ENCODE measurements around the gene ZFAND3.

ZFAND3 gene

DNA sequence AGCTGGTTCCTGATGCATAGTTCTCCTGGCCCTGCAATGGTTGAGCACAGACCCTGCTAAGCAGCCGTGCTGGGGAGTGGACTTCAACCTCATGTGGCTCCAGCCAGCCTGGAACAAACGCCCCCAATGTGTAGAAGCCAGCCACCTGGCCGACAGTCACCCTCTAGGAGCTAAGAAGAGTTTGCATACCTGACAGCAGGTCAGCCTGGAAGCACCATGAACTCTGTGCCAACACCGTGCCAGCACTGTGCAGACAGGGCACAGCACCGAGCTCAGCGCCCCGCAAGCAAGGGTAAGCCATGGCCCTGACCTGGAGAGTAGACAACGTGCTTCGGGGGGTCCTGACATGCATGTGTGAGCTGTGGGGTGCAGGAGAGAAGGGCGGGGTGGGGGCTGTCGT, 356.3 kb downstream of the ZFAND3 start:
- no peak for DNase-seq (ENCODE audit: low read depth in 4 of 4, low spot score in 1 of 4)

DNA sequence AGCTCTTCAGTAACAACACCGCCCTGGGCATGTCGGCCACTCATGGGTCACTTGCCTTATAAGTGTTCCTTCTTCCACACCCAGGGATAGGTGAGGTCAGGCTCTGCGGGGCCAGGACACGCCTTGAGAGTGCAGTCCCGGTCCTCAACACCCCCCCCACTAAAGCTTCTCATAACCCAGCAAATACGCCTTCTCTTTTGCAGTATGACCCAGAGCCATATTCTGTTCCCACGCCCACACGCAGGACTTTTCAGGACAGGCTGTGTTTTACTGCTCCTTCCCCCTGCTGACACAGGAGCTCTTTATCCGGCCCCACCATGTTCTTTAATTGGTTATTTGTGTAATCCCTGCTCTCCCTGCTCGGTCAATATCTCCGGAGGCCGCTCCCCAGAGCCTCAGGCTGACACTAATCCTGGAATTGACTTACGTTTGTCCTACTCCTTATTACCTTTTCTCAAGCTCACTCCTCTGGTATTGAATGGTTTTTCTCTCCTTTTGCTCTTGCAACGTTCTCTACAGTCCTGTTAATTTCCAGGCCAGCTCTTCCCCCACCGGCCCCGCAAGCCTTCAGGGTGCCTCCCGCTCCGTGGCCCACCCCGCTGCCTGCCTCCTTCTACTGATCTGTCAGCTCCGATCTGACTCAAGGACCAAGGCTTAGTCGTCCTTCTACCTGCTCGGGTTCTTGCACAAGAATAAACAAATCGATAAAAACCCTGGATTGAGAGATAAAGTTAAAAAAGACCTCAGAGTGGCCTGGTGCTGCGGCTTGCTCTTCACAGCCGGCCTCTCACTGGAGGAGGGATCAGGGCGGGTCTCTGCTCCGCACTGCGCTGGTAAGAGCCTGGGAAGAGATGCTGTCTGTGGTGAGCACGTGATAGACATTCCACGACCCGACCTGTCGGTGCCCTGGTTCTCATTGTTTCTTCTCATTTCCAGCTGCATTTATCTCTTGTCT, 357.5 kb downstream of the ZFAND3 start:
- no peak for DNase-seq (ENCODE audit: low read depth in 4 of 4, low spot score in 1 of 4)

DNA sequence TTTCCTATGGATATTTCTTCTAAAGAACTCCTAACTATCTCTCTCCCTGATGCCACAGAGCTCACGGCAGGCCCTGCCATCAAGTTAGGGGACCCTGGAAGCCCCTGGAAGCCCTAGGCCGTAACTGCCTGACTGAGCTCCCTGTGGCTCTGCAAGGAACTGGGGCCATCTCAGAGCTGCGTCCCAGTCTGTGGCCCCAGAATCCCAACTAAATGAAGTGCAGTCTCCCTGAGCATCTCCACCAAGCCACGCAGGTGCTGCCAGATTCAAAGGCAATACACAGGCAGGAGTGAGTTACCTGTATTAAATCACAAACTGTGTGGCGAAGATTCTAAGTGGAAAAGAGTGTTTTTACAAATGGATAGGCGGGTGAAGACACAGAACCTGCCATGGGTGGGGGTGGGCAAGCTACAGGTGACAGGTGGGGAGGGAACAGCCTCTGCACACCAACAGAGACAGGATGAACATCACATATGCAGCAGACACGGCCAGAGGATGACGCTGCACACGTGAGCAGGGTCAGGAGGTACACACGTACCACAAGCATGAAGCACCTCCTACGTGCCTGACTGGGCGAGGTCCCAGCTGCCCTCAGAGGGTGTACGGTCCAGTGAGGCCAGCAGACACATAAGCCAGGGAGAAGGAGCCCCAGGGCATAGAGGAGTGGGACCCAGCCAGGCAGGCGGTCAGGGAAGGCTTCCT, 358.5 kb downstream of the ZFAND3 start:
- no peak for DNase-seq (ENCODE audit: low read depth in 4 of 4, low spot score in 1 of 4)

DNA sequence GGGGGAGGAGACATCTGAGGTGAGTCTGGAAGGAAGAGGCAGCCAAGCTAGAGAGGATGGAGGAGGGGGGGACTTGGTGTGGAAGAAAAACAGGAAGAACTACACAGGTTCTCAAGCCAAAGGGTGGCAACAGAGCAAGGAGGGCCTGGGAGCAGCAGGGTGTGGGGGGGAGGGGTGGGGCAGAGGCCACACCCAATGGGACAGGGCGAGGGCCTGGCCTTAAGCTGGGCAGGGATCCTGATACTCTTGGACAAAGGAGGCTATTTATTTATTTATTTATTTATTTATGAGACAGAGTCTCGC, 359.0 kb downstream of the ZFAND3 start:
- DNase-seq (ENCODE audit: low read depth in 4 of 4, low spot score in 1 of 4) = no peak

DNA sequence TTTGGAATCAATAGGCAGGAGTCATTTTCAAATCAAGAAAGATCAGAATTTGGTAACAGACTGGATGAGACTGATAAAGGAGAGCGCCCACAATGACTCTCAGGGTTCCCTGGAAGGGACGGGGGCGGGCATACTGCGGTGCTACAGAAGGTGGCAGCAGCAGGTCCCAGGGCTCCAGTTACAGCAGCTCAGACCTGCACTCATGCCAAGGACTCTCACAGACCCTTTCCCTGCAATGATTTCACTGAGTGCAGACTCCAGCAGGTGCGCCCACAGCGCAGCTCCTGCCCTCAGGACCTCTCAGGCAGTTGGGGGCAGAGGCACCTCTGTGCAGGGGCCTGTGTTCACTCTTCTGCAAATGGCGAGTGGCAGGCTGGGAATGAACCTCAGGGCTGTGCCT, 359.8 kb downstream of the ZFAND3 start:
- DNase-seq (ENCODE audit: low read depth in 4 of 4, low spot score in 1 of 4) = no peak

DNA sequence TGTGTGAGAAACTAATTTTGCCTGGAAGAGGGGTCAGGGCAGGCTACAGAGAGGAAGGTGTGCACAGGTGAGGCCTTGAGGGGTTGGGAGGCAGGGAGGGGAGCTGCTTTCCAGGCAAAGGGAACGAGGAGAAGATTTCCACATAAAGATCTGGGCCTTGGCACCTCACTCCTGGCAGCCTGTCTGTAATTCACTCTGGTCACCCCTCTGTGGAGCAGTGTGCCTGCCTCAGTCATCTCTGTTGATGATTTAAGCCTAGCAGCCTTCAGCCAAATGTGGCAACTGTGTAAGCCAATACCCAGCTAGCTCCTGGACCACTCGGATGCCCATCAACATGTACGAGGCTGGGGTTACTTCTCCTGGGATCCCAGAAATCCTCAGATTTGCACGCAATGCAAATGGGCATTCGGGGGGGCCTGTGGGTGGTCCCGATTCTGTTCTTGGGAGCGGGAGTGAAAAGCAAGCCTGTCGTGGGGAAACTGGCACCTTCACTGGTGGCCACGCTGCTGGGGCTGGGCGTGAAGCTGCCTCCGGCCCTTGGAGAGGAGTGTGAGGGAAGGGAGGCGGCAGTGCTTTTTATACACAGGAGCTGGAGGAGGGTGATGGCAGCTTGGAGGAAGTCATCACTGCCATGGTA, 360.4 kb downstream of the ZFAND3 start:
- no peak for DNase-seq (ENCODE audit: low read depth in 4 of 4, low spot score in 1 of 4)

DNA sequence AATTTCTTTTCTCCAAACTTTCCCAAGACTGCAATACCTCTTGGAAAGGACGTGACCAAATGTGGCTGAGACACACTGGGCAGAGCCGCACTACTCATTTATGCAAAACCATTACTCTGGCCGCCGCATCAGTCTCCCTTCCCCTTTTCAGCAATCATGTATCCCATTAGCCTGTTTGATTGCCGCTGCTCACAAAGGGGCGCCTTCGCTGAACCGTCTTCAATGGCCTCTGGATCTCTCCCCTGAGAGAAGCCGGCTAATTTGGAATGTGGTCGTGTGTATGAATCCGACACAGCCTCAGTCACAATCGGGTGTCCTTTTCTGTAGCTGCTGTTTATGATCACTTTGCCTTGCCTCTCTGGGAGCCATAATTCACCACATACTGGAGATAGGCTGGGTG, 361.1 kb downstream of the ZFAND3 start:
- DNase-seq (ENCODE audit: low read depth in 4 of 4, low spot score in 1 of 4) = no peak

DNA sequence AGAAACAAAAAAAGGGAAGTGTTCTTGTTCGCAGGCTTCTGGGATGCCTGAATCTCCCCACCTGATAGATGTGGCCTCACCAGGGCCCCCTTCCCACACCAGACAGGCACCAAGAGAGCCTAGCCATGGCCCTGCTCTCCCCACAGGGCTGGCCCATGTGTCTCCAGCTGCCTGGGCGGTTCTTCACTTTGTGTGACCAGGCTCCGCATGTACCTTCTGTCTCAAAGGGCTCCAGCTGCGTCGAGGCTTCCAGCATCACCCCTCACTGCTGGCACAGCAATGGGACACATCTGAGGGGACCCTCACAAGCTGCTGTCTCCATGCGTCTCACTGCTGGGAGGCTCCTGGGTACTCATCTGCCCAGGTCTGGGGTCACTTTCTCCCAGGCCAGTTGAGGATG, 362.9 kb downstream of the ZFAND3 start:
- DNase-seq (ENCODE audit: low read depth in 4 of 4, low spot score in 1 of 4) = no peak

DNA sequence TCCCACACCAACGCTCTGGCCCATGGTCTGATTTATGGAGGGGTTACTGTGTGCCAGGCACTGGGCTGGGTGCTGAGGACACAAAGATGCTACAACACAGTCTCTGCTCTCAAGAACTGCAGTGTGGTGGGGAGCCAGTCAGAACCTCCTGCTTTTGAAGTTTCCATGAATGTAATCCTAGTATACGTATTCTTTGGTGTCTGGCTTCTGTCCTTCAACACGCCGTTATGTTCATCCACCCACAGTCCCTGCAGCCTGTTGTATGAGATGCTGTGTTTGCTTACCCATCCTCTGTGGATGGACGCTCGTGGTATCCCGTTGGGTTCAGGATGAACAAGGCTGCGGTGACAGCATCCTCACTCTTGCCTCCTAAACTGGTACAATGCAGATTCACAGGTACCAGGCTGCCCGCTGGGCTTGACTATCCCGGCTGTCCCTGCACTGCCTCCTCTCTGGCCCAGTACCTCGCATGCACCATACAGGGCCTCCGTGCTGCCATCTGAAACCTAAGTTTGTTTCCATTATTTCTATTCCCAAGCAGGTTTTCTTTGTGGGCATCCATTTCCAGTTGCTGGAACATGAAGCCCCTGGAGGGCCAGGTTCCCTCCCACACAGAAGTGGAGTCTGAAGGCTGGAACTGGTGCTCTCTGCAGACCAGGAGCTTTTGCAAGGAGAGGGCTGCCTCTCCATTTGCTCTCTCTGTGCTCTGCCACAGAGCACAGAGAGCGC, 364.5 kb downstream of the ZFAND3 start:
- DNase-seq (ENCODE audit: low read depth in 4 of 4, low spot score in 1 of 4) = no peak

DNA sequence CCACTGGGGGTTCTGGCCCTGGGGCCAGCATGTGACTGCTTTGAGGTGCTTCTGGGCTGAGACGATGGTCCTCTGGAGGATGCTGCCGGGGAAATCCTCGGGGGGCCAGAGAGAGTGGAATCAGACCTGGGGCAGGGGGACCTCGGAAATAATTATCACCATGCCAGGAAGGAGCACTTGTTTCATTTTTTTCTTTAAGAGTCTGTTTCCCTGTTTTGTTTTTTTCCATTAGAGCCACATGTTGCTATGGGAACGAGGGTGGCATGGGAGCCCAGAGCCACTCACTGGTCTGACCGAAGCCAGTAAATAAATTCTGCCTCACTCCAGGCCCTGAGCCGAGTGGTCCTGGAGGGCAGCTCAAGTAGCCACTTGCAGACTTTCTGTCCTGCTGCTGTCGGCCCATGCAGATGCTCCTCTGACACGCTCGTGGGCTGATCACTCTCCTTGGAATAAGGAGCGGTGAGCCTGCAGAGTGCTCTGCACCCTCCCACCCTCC, 365.1 kb downstream of the ZFAND3 start:
- DNase-seq (ENCODE audit: low read depth in 4 of 4, low spot score in 1 of 4) = no peak

DNA sequence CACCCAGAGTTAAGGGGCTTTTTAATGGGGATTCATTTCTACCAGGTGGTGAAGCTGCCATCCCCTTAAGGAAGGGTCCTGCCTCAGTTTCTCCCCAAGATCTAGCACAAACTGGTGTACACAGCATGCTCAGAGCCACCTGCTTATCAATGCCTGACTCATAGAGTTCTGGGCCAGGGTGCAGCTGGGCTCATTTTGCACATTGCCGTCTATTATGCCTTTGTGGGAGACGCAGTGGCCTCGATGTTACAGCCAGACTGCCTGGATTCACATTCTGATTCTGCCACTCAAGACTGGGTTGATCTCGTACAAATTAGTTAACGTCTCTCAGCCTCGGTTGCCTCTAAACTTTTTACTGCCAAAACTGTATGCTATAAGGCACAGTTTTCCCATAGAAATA, 365.7 kb downstream of the ZFAND3 start:
- DNase-seq (ENCODE audit: low read depth in 4 of 4, low spot score in 1 of 4) = no peak

DNA sequence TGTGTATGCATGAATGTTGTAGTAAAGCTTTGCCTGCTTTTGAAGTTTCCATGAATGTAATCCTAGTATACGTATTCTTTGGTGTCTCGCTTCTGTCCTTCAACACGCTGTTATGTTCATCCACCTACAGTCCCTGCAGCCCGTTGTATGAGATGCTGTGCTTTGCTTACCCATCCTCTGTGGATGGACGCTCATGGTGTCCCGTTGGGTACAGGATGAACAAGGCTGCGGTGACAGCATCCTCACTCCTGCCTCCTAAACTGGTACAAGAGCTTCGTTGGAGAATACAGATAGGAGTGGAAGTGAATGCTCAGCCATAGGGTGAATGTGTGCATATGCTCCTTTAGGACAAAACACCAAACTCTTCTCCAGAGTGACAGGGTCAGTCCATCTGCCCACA, 366.2 kb downstream of the ZFAND3 start:
- no peak for DNase-seq (ENCODE audit: low read depth in 4 of 4, low spot score in 1 of 4)

DNA sequence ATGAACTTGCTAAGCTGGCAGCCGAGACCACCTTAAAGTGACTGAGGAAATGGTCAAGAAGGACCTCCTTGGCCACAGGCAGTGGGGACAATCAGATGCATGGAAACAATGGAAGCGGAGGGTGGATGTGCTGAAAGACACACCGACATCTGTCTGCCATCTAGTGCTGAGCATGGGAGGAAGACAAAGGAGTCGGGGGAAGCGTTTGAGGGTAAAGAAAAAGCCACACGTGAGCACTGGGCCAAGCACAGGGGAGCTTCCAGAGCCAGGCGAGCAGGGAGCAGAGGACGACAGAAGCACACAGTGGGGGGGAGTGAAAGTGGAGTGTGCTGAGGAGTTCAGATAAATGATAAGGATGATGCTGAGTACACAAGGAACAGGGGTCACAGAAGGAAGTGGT, 367.8 kb downstream of the ZFAND3 start:
- DNase-seq (ENCODE audit: low read depth in 4 of 4, low spot score in 1 of 4) = no peak

DNA sequence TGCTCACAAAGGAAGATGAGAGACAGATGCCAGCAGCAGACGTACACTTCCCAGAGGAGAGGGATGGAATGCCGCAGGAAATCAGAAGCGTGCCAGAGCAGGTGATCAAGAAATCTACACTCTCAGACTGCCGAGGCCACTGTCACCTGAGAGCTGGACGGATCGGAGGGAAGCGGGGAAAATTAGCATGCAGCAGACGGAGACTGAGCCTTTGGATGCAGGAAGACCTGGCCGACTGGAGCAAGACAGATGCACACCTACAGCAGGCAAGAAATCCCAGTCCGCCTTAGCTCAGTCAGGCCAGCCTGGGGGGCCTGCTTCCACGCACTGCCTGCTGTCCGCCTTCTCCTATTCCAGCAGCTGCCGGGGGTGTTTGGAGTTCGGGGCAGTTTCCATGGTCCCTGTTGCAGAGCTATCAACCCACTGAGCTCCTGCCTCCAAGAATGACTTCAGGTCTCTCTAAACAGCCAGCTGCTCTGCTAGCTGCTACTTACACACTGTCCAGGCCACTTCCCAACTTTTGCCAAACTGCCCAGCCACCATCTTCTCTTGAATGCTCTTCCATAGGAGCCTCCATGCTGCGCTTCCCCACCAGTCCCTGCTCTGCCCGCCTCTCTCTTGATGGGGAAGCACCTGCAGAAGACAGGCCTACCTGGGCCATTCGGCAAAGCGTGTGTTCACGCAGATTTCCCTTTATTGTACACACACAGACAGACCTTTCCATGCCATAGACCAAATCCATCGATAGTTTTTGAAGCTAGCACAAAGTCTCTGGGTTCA, 368.5 kb downstream of the ZFAND3 start:
- no peak for DNase-seq (ENCODE audit: low read depth in 4 of 4, low spot score in 1 of 4)

DNA sequence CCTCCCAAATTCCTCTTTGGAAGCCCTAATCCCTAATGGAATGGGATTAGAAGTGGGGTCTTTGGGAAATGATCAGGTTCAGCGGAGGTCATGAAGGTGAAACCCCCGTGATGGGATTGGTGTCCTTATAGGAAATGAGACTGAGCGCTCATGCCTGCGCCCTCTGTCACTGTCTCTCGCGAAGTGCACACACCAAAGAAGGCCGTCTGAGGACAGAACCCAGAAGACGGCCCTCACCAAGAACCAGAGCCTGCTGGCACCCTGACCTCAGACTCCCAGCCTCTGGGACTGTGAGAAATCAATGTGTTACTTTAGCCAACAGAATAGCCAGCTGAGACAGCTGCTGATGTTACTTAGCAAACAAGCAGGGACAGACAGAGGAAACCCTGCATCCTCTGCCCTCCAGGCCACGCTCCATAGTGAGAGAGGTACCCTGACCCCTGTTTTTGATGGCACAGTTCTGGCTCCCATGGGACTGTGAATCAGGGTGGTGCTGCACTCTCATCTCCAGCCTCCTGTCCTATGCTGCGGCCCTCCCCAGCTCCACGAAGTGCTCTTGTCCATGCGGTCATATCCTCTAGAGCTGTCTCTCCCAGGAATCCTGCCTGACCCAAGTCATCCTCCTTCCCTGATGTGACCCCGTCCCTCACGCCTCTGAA, 369.3 kb downstream of the ZFAND3 start:
- no peak for DNase-seq (ENCODE audit: low read depth in 4 of 4, low spot score in 1 of 4)

DNA sequence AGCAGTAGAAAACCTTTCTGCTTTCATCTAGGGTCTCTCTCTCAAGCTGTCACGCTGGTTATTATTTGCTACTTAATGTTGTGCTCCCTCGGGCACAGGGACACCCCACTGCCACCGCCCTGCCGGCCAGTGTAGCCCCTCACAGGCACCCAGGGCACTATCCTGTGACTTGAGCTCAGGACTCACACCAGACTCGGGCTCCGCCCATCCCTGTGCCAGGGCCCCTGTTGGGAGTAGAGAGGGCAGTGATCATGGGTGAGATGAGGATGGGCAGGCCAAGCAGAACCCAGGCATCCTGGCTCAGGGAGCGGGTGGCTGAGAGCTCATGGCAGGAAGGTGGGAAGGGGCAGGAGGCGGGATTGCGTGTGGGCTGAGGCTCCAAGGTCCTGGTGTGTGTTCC, 371.9 kb downstream of the ZFAND3 start:
- no peak for DNase-seq (ENCODE audit: low read depth in 4 of 4, low spot score in 1 of 4)

DNA sequence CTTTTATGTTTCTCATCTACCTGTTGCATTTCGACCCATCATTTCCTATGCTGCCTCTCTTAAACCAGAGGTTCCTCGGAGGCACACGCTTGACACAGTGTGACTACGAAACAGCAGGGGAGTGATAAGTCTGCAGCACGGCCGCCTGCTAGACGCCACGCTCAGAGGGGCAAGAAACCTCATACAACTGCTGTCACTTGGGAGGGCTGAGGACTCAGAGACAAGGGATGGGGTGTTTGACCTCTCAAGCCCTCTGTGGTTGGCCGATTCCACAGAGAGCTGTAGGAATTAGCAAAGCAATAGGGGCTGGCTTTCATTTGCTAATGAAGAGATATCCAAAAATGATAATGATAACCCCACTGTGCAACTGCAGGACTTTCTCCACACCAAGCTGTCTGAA, 372.5 kb downstream of the ZFAND3 start:
- DNase-seq (ENCODE audit: low read depth in 4 of 4, low spot score in 1 of 4) = no peak

DNA sequence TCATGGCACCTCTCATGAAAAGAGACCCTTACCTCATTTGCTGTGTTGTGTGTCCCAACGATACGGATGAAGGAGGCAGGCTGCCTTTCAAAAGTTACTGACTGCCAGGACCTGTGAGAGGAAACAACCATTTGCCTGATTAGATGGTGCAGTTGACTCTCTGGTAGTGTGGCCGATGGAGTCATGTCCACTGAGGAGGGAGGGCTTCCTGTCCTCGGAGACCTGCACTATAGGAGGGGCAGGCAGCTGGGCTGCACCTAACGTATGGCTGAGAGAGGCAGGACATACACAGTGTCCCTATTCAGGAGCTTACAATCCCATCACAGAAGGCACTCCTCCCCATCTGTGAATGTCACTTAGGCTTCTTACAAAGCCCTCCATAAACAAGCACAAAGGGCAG, 373.0 kb downstream of the ZFAND3 start:
- no peak for DNase-seq (ENCODE audit: low read depth in 4 of 4, low spot score in 1 of 4)

DNA sequence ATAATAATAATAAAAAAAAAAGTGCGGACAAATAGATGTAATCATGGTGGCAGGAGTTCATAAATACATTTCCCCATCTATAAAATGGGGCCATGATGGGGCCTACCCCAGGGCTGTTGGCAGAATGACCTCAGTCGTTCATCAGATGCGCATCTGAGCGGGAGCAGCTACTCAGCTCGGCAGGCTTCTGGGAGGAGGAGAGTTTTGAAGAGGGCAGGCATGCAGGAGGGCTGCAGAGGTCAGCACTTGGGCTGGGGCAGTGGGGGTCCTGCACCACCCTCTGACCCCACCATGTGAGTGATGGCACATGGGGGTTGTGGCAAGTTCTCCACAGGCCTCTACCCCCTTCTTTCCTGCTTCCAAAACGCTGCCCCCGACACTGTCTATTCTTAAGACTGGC, 373.5 kb downstream of the ZFAND3 start:
- DNase-seq (ENCODE audit: low read depth in 4 of 4, low spot score in 1 of 4) = no peak

All from stimulated activated CD4-positive, alpha-beta T cell treated with anti-CD3 and anti-CD28 coated beads, Interleukin-1b, Interleukin-23, amount 100 ng/mL, for 24 hours (primary cell).